ENCODE data around the gene FIG4.
"Not testable (repeated sequence)": the region's sequence is repeated elsewhere in the genome, so short reads cannot be mapped to it uniquely, and the experiment has no call there.

GRCh38 chr6:109869398-109870088 lies 178.4 kb downstream of the FIG4 start:
- not testable (repeated sequence) for TF ChIP-seq CTCF (IDR thresholded peaks at IDR 0.05); RAD21 (conservative IDR thresholded peaks at IDR 0.05 in 1 of 2, IDR thresholded peaks at IDR 0.05 in 1 of 2); RCOR1 (IDR thresholded peaks at IDR 0.05; ENCODE audit: low read depth, low read length)
- TF ChIP-seq, protein P1, sequence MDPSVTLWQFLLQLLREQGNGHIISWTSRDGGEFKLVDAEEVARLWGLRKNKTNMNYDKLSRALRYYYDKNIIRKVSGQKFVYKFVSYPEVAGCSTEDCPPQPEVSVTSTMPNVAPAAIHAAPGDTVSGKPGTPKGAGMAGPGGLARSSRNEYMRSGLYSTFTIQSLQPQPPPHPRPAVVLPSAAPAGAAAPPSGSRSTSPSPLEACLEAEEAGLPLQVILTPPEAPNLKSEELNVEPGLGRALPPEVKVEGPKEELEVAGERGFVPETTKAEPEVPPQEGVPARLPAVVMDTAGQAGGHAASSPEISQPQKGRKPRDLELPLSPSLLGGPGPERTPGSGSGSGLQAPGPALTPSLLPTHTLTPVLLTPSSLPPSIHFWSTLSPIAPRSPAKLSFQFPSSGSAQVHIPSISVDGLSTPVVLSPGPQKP (IDR thresholded peaks at IDR 0.05; ENCODE audit: low read depth, low read length) = not testable (repeated sequence)

Data from A549 (cell line).